Measurements from ENCODE around the gene RAPGEFL1. TPM values are rescaled to one million over a fixed set of nuclear protein-coding genes. Genes with fewer than 3 reads are reported as not detected.

Gene RAPGEFL1
- polyA plus RNA-seq, 4 donors: 6.6 to 10.5 (median 9.6) TPM

Other genes with a start within 250 kb of the RAPGEFL1 start
- 100 to 1,000 TPM in 1 of 4 donors, 10 to 100 TPM in 3; 92.5 to 110 (median 98.6) TPM for gene ORMDL3, start 249.9 kb upstream of the RAPGEFL1 start, polyA plus RNA-seq (ENCODE audit: insufficient read length in 4 of 4)
- under 1 TPM in 1 of 4 donors, not detected in 3; 0.17 TPM for gene LRRC3C, start 249.7 kb upstream of the RAPGEFL1 start, polyA plus RNA-seq (ENCODE audit: insufficient read length in 4 of 4)
- 1 to 10 TPM in 3 of 4 donors, under 1 TPM in 1; 0.59 to 4.7 (median 2.4) TPM for gene GSDMA, start 214.5 kb upstream of the RAPGEFL1 start, polyA plus RNA-seq (ENCODE audit: insufficient read length in 4 of 4)
- 100 to 1,000 TPM; 108 to 128 (median 115) TPM for gene PSMD3, start 196.7 kb upstream of the RAPGEFL1 start, polyA plus RNA-seq (ENCODE audit: insufficient read length in 4 of 4)
- not detected for gene CSF3, start 162.0 kb upstream of the RAPGEFL1 start, polyA plus RNA-seq (ENCODE audit: insufficient read length in 4 of 4)
- 100 to 1,000 TPM in 3 of 4 donors, 10 to 100 TPM in 1; 96.1 to 106 (median 103) TPM for gene MED24, start 123.1 kb upstream of the RAPGEFL1 start, polyA plus RNA-seq (ENCODE audit: insufficient read length in 4 of 4)
- gene THRA, start 114.5 kb upstream of the RAPGEFL1 start, polyA plus RNA-seq (ENCODE audit: insufficient read length in 4 of 4): 10 to 100 TPM; 51.1 to 56.7 (median 55.3) TPM
- 1 to 10 TPM; 3.5 to 4.4 (median 4.1) TPM for gene NR1D1, start 76.9 kb upstream of the RAPGEFL1 start, polyA plus RNA-seq (ENCODE audit: insufficient read length in 4 of 4)
- gene MSL1, start 55.5 kb upstream of the RAPGEFL1 start, polyA plus RNA-seq (ENCODE audit: insufficient read length in 4 of 4): 100 to 1,000 TPM; 137 to 189 (median 172) TPM
- gene CASC3, start 36.9 kb upstream of the RAPGEFL1 start, polyA plus RNA-seq (ENCODE audit: insufficient read length in 4 of 4): 100 to 1,000 TPM in 3 of 4 donors, 10 to 100 TPM in 1; 94.8 to 113 (median 102) TPM
- gene WIPF2, start 41.8 kb downstream of the RAPGEFL1 start, polyA plus RNA-seq (ENCODE audit: insufficient read length in 4 of 4): 10 to 100 TPM; 29.4 to 32.0 (median 31.8) TPM
- gene CDC6, start 110.4 kb downstream of the RAPGEFL1 start, polyA plus RNA-seq (ENCODE audit: insufficient read length in 4 of 4): 10 to 100 TPM; 21.9 to 24.5 (median 24.3) TPM
- gene RARA, start 131.7 kb downstream of the RAPGEFL1 start, polyA plus RNA-seq (ENCODE audit: insufficient read length in 4 of 4): 10 to 100 TPM; 36.1 to 39.1 (median 38.5) TPM
- gene GJD3, start 187.3 kb downstream of the RAPGEFL1 start, polyA plus RNA-seq (ENCODE audit: insufficient read length in 4 of 4): under 1 TPM in 2 of 4 donors, not detected in 2; 0.14 to 0.18 TPM
- 100 to 1,000 TPM; 164 to 196 (median 176) TPM for gene TOP2A, start 240.4 kb downstream of the RAPGEFL1 start, polyA plus RNA-seq (ENCODE audit: insufficient read length in 4 of 4)